Mucosa of rectum (tissue), 2 donors: ENCODE data around the gene AGAP3.
"Not testable (repeated sequence)": the region's sequence is repeated elsewhere in the genome, so short reads cannot be mapped to it uniquely, and the experiment has no call there.

Experiments used
- H3K27ac ChIP-seq, 2 donors: one replicate each; pipeline ENCODE4 v1.7.0; 2013; ENCODE audit warnings: inconsistent platforms in 2 of 2, low read depth in 2 of 2, low read length in 2 of 2
- H3K27me3 ChIP-seq, 2 donors: one replicate each; pipeline ENCODE4 v1.7.0; 2013; ENCODE audit warnings: low read length in 2 of 2; ENCODE audit not compliant: control insufficient read depth in 2 of 2, insufficient read depth in 2 of 2
- H3K36me3 ChIP-seq, 2 donors: one replicate each; pipeline ENCODE4 v1.7.0; 2013; ENCODE audit warnings: low read length in 2 of 2; ENCODE audit not compliant: control insufficient read depth in 2 of 2, insufficient read depth in 2 of 2
- H3K4me1 ChIP-seq, 2 donors: one replicate each; pipeline ENCODE4 v1.7.0; 2013; ENCODE audit warnings: low read length in 2 of 2, mild to moderate bottlenecking in 1 of 2; ENCODE audit not compliant: control insufficient read depth in 2 of 2, insufficient read depth in 2 of 2
- H3K4me3 ChIP-seq, 2 donors: one replicate each; pipeline ENCODE4 v1.7.0; 2013; ENCODE audit warnings: low read length in 2 of 2
- H3K9ac ChIP-seq, 2 donors: one replicate each; pipeline ENCODE4 v1.7.0; 2013; ENCODE audit warnings: low read length in 2 of 2, low read depth in 1 of 2, mild to moderate bottlenecking in 1 of 2
- H3K9me3 ChIP-seq, 2 donors: one replicate each; pipeline ENCODE4 v1.7.0; 2013; ENCODE audit warnings: low read length in 2 of 2; ENCODE audit not compliant: control insufficient read depth in 2 of 2
- donor health status: healthy.
- donor health status: Normal muscosa, but diverticular disease.

The AGAP3 gene

GRCh38 chr7:151085691-151086620 lies at the start of gene AGAP3:
Gene AGAP3, plus strand, starts transcription at chr7:151086475. Its CDS starts 267 bp downstream, at chr7:151086742.
- Histone ChIP-seq H3K9me3 (no peaks in the 10 kb centered on the region), H3K4me3 (peak within 1 kb of the TSS; percentile 73 to 83), H3K36me3 (no peaks in the 10 kb centered on the region), H3K27me3 (no peaks in the 10 kb centered on the region), H3K9ac (peak within 1 kb of the TSS; percentile 65 to 79), H3K27ac (peak within 1 kb of the TSS; percentile 71 to 89), H3K4me1 (peaks cover 46 to 52% of the 10 kb centered on the region in 2 donors)

GRCh38 chr7:151038951-151039849 lies 47.1 kb upstream of the AGAP3 start:
- no peaks in the 10 kb centered on the region for H3K4me1 ChIP-seq
- H3K27ac ChIP-seq: no peak overlapping the region
- H3K9ac ChIP-seq: no peak overlapping the region
- peaks cover 24 to 29% of the 10 kb centered on the region in 2 donors for H3K36me3 ChIP-seq
- no peaks in the 10 kb centered on the region for H3K9me3 ChIP-seq
- no peaks in the 10 kb centered on the region for H3K27me3 ChIP-seq
- H3K4me3 ChIP-seq: no peak overlapping the region

GRCh38 chr7:151039850-151040548 lies 46.3 kb upstream of the AGAP3 start:
- Histone ChIP-seq H3K27me3 (no peaks in the 10 kb centered on the region), H3K27ac (no peak overlapping the region), H3K9ac (no peak overlapping the region), H3K4me1 (no peaks in the 10 kb centered on the region), H3K9me3 (no peaks in the 10 kb centered on the region), H3K36me3 (peaks cover 19 to 21% of the 10 kb centered on the region in 2 donors), H3K4me3 (no peak overlapping the region)

GRCh38 chr7:151040616-151041375 lies 45.5 kb upstream of the AGAP3 start:
- Histone ChIP-seq H3K9ac (no peak overlapping the region), H3K27me3 (no peaks in the 10 kb centered on the region), H3K9me3 (no peaks in the 10 kb centered on the region), H3K4me3 (no peak overlapping the region), H3K27ac (no peak overlapping the region), H3K4me1 (no peaks in the 10 kb centered on the region), H3K36me3 (peaks cover 13 to 14% of the 10 kb centered on the region in 2 donors)

- not testable (repeated sequence) for H3K4me1 ChIP-seq, H3K27me3 ChIP-seq, H3K4me3 ChIP-seq, H3K27ac ChIP-seq, H3K9ac ChIP-seq, H3K9me3 ChIP-seq, H3K36me3 ChIP-seq
Observed at GRCh38 chr7:151043449-151043848, 42.8 kb upstream of the AGAP3 start.

GRCh38 chr7:151043959-151044358 lies 42.3 kb upstream of the AGAP3 start:
- H3K36me3 ChIP-seq: peaks cover 0 to 5% of the 10 kb centered on the region in 2 donors
- no peaks in the 10 kb centered on the region for H3K4me1 ChIP-seq

GRCh38 chr7:151045262-151045661 lies 41.0 kb upstream of the AGAP3 start:
- peaks cover 0 to 5% of the 10 kb centered on the region in 2 donors for H3K36me3 ChIP-seq

More at GRCh38 chr7:151043959-151044358, 42.3 kb upstream of the AGAP3 start:
- no peak overlapping the region for H3K27ac ChIP-seq
- no peak overlapping the region for H3K4me3 ChIP-seq
- H3K27me3 ChIP-seq: no peaks in the 10 kb centered on the region
- no peak overlapping the region for H3K9ac ChIP-seq
- H3K9me3 ChIP-seq: no peaks in the 10 kb centered on the region

GRCh38 chr7:151045967-151046366 lies 40.3 kb upstream of the AGAP3 start:
- Histone ChIP-seq H3K9me3 (no peaks in the 10 kb centered on the region), H3K4me1 (no peaks in the 10 kb centered on the region), H3K27me3 (no peaks in the 10 kb centered on the region), H3K36me3 (peaks cover 0 to 5% of the 10 kb centered on the region in 2 donors), H3K4me3 (no peak overlapping the region), H3K27ac (no peak overlapping the region), H3K9ac (no peak overlapping the region)

More at GRCh38 chr7:151045262-151045661, 41.0 kb upstream of the AGAP3 start:
- no peaks in the 10 kb centered on the region for H3K9me3 ChIP-seq
- H3K9ac ChIP-seq: no peak overlapping the region
- no peak overlapping the region for H3K27ac ChIP-seq
- no peaks in the 10 kb centered on the region for H3K4me1 ChIP-seq
- H3K4me3 ChIP-seq: no peak overlapping the region
- no peaks in the 10 kb centered on the region for H3K27me3 ChIP-seq
